Measurements from ENCODE around the gene CT45A1. TPM values are rescaled to one million over a fixed set of nuclear protein-coding genes. Genes with fewer than 3 reads are reported as not detected.
A peak's percentile ranks its signal among the peaks of the same experiment; 100 is the strongest.
"Not testable (repeated sequence)": the region's sequence is repeated elsewhere in the genome, so short reads cannot be mapped to it uniquely, and the experiment has no call there.

The CT45A1 gene
- total RNA-seq, 2 donors from 2014 or later, result not detected

DNA sequence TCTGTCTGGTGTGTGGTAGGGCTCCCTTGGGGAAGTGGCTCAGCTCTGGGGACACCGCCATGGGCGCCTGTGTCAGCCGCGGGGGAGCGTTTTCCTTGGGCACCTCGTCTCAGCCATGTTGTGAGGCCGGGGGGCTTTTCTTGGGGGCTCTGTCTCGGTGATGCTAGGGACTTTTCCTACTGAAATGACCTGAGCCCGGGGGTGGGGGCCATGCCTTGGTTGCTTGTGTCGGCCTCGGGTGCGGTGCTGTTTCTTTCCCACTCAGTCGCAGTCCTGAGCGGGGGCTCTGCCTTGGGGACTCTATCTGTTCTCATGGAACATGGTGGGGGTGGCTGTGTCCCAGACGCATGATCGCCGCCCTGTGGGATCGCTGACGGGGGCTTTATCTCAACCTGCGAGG lies 356 bp downstream of the CT45A1 start:
- DNase-seq (ENCODE audit: low spot score), result no peak
- H3K4me3 ChIP-seq, result no peak overlapping the region
- TF ChIP-seq, protein P1, sequence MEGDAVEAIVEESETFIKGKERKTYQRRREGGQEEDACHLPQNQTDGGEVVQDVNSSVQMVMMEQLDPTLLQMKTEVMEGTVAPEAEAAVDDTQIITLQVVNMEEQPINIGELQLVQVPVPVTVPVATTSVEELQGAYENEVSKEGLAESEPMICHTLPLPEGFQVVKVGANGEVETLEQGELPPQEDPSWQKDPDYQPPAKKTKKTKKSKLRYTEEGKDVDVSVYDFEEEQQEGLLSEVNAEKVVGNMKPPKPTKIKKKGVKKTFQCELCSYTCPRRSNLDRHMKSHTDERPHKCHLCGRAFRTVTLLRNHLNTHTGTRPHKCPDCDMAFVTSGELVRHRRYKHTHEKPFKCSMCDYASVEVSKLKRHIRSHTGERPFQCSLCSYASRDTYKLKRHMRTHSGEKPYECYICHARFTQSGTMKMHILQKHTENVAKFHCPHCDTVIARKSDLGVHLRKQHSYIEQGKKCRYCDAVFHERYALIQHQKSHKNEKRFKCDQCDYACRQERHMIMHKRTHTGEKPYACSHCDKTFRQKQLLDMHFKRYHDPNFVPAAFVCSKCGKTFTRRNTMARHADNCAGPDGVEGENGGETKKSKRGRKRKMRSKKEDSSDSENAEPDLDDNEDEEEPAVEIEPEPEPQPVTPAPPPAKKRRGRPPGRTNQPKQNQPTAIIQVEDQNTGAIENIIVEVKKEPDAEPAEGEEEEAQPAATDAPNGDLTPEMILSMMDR (IDR thresholded peaks at IDR 0.05), result no peak

DNA sequence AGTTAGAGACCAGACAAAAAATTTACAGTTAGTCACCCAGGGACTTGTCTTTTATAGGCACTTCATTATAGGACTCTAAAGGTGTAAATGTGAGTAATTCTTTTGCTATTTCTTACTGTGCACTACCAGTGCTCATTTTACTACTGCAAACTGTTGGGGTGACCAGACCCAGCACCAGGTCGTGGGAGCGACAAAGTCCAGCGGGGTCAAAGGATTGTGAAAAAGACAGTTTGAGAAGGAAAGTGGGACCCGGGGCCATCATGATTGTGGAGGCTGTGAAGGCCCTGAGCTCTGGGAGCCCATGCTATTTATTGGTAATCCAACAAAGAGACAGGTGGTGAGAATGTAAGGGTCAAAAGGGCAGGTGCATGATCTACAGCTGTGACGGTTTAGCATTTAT lies 21.2 kb downstream of the CT45A1 start:
- H3K9me3 ChIP-seq; H3K4me1 ChIP-seq; H3K4me3 ChIP-seq; H3K27ac ChIP-seq; DNase-seq (ENCODE audit: low spot score); H3K36me3 ChIP-seq; H3K27me3 ChIP-seq: not testable (repeated sequence)

More for the DNA sequence above, 356 bp downstream of the CT45A1 start:
- Histone ChIP-seq H3K4me1 (no peaks in the 10 kb centered on the region), H3K27me3 (no peaks in the 10 kb centered on the region), H3K36me3 (no peaks in the 10 kb centered on the region), H3K27ac (no peak overlapping the region), H3K9me3 (no peaks in the 10 kb centered on the region)

DNA sequence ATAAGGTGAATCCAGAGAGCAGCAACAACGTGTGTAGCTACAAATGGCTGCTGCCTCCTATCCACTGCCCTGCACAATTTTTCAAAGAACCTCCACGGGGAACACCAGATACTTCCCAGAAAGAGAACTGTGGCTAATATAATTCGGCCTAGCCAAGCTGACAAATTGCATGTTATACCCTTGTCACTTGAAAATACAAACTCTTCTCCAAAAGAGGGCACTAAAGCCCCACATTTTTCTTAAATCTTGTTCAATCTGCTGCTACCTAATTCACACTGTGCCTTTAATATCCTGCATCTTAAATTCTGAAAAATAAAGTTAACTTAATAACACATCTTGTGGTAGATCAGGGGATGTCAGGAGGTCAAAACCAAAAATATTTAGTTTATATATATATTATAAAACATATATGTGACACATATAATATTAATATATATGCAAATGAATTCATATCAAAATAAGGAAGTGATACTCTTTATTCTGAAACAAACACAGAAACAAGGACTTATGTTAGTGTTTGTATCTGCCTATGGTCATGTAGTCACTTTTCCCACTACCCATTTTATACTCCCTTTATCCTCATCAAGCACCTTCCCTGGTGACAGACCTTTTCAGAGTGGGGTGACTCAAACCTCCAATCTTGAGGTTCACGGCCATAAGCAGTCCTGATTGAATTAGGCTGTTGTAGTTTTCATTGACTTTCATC lies 24.1 kb downstream of the CT45A1 start:
- Histone ChIP-seq H3K27ac (no peak overlapping the region), H3K4me1 (no peaks in the 10 kb centered on the region), H3K27me3 (no peaks in the 10 kb centered on the region), H3K9me3 (no peaks in the 10 kb centered on the region), H3K4me3 (no peak overlapping the region), H3K36me3 (no peaks in the 10 kb centered on the region)
- TF ChIP-seq, protein P1 (IDR thresholded peaks at IDR 0.05), result no peak
- DNase-seq (ENCODE audit: low spot score), result no peak

DNA sequence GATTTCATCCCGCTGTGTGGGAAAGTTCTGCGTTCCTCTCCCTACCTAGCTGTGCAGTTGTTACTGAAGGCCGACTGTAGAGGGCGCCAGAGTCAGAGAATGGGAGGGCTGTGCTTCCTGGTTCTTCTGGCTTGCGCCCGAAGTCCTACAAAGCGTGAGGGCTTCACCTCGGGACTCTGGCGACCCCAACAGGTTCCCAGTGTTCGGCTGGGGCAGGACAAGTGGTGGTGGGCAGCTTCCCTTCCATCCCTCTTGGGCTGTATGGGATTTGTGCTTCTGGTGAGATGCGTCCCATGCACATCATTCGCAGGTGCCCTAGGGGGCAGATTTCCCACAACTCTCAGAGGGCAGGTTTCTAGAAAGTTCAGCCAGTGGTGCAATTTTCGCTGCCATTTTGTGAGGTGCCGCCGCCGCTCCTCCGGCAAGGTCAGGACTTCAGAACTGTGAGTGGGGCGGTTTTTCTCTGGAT lies 27.3 kb downstream of the CT45A1 start:
- TF ChIP-seq, protein P1 (IDR thresholded peaks at IDR 0.05), result peak in 1 of 2 donors; percentile 23

DNA sequence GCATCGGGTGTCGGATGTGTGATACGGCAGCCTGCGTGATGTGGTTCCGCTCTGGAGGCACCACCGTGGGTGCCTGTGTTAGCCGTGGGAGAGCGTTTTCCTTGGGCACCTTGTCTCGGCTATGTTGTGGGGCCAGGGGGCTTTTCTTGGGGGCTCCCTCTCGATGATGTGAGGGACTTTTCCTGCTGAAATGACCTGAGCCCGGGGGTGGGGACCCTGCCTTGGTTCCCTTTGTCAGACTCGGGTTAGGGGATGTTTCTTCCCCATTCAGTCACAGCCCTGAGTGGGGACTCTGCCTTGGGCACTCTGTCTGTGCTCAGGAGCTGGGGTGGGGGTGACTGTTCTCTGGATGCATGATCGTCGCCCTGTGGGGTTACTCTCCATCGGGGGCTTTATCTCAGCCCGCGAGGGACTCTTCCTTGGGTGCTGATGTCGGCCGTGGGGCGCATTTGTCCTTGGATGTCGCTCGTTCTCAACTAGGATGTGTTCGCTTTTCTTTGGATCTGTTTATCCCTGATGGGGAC lies 27.8 kb downstream of the CT45A1 start:
- H3K4me3 ChIP-seq, result no peak overlapping the region
- no peak overlapping the region for H3K27ac ChIP-seq
- H3K4me1 ChIP-seq, result no peaks in the 10 kb centered on the region
- H3K27me3 ChIP-seq, result no peaks in the 10 kb centered on the region
- H3K9me3 ChIP-seq, result no peaks in the 10 kb centered on the region
- TF ChIP-seq, protein P1 (IDR thresholded peaks at IDR 0.05), result no peak
- no peaks in the 10 kb centered on the region for H3K36me3 ChIP-seq
- DNase-seq (ENCODE audit: low spot score), result no peak

More for the DNA sequence above, 27.3 kb downstream of the CT45A1 start:
- H3K36me3 ChIP-seq, result no peaks in the 10 kb centered on the region
- no peaks in the 10 kb centered on the region for H3K4me1 ChIP-seq
- H3K4me3 ChIP-seq, result no peak overlapping the region
- DNase-seq (ENCODE audit: low spot score), result no peak
- H3K9me3 ChIP-seq, result no peaks in the 10 kb centered on the region
- H3K27me3 ChIP-seq, result no peaks in the 10 kb centered on the region
- H3K27ac ChIP-seq, result no peak overlapping the region

DNA sequence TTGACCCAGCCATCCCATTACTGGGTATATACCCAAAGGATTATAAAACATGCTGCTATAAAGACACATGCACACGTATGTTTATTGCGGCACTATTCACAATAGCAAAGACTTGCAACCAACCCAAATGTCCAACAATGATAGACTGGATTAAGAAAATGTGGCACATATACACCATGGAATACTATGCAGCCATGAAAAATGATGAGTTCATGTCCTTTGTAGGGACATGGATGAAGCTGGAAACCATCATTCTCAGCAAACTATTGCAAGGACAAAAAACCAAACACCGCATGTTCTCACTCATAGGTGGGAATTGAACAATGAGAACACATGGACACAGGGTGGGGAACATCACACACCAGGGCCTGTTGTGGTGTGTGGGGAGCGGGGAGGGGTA lies 31.3 kb downstream of the CT45A1 start:
- H3K27me3 ChIP-seq; H3K36me3 ChIP-seq; H3K27ac ChIP-seq; H3K9me3 ChIP-seq; H3K4me1 ChIP-seq; DNase-seq (ENCODE audit: low spot score); H3K4me3 ChIP-seq: not testable (repeated sequence)

DNA sequence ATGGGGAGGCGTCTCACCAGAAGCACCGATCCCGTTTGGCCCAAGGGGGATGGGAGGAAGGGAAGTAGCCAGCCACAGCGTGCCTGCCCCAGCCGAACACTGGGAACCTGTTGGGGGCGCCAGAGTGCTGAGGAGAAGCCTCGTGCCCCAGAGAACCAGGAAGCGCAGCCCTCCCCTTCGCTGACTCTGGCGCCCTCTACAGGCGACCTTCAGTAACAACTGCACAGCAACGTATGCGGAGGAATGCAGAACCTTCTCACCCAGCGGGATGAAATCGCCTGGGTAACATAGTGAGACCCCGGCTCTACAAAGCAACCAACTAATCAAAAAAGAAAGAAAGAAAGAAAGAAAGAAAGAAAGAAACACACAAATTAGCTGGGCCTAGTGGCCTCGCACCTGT lies 54.7 kb downstream of the CT45A1 start, which contains the start of gene CT45A3:
Gene CT45A3, minus strand, starts transcription at position 101 of the 400 bp plus-strand sequence. CDS start 3,747 bp downstream, outside the sequence.
- H3K9me3 ChIP-seq; H3K27ac ChIP-seq; DNase-seq (ENCODE audit: low spot score); H3K4me1 ChIP-seq; H3K27me3 ChIP-seq; H3K4me3 ChIP-seq; H3K36me3 ChIP-seq: not testable (repeated sequence)

Other genes starting within 250 kb of the CT45A1 start
- gene INTS6L, start 193.0 kb upstream of the CT45A1 start, total RNA-seq, result 10 to 100 TPM in 1 of 2 donors, 1 to 10 TPM in 1; 9.9 to 12.2 TPM
- not detected for gene CT45A3, start 54.6 kb downstream of the CT45A1 start, total RNA-seq
- not detected for gene CT45A5, start 71.9 kb downstream of the CT45A1 start, total RNA-seq
- not detected for gene CT45A6, start 89.1 kb downstream of the CT45A1 start, total RNA-seq
- gene CT45A2, start 106.4 kb downstream of the CT45A1 start, total RNA-seq, result not detected
- gene CT45A7, start 123.6 kb downstream of the CT45A1 start, total RNA-seq, result not detected
- not detected for gene CT45A8, start 140.9 kb downstream of the CT45A1 start, total RNA-seq
- not detected for gene CT45A9, start 158.2 kb downstream of the CT45A1 start, total RNA-seq
- gene CT45A10, start 179.8 kb downstream of the CT45A1 start, total RNA-seq, result not detected
- gene SAGE1, start 180.1 kb downstream of the CT45A1 start, total RNA-seq, result not detected

Data from right atrium auricular region (tissue), 2 donors.